ENCODE results near the gene C6orf89.
"Not testable (repeated sequence)": the region's sequence is repeated elsewhere in the genome, so short reads cannot be mapped to it uniquely, and the experiment has no call there.

The C6orf89 gene

GRCh38 chr6:36886950-36887618, 1.3 kb downstream of the C6orf89 start:
- H3K4me3 ChIP-seq (ENCODE audit: control insufficient read depth, low read depth, low read length): peak overlapping the region; percentile 79
- DNase-seq (ENCODE audit: low read depth): no peak
- no peak for TF ChIP-seq CTCF (IDR thresholded peaks at IDR 0.05; ENCODE audit: control insufficient read depth, insufficient read depth, low read depth, low read length, missing control alignments)

GRCh38 chr6:36888115-36888643, 2.4 kb downstream of the C6orf89 start:
- DNase-seq (ENCODE audit: low read depth): no peak
- H3K4me3 ChIP-seq (ENCODE audit: control insufficient read depth, low read depth, low read length): no peak overlapping the region
- no peak for TF ChIP-seq CTCF (IDR thresholded peaks at IDR 0.05; ENCODE audit: control insufficient read depth, insufficient read depth, low read depth, low read length, missing control alignments)

- no peak overlapping the region for H3K4me3 ChIP-seq (ENCODE audit: control insufficient read depth, low read depth, low read length)
- TF ChIP-seq CTCF (IDR thresholded peaks at IDR 0.05; ENCODE audit: control insufficient read depth, insufficient read depth, low read depth, low read length, missing control alignments): no peak
- DNase-seq (ENCODE audit: low read depth): no peak
Measured at GRCh38 chr6:36888654-36889481, 3.1 kb downstream of the C6orf89 start.

GRCh38 chr6:36890112-36890663, 4.4 kb downstream of the C6orf89 start:
- no peak for TF ChIP-seq CTCF (IDR thresholded peaks at IDR 0.05; ENCODE audit: control insufficient read depth, insufficient read depth, low read depth, low read length, missing control alignments)
- DNase-seq (ENCODE audit: low read depth): no peak
- no peak overlapping the region for H3K4me3 ChIP-seq (ENCODE audit: control insufficient read depth, low read depth, low read length)

DNA sequence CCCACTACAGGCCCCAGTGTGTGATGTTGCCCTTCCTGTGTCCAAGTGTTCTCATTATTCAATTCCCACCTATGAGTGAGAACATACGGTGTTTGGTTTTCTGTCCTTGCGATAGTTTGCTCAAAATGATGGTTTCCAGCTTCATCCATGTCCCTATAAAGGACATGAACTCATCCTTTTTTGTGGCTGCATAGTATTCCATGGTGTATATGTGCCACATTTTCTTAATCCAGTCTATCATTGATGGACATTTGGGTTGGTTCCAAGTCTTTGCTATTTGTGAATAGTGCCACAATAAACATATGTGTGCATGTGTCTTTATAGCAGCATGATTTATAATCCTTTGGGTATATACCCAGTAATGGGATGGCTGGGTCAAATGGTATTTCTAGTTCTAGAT, 5.4 kb downstream of the C6orf89 start:
- DNase-seq (ENCODE audit: low read depth); H3K4me3 ChIP-seq (ENCODE audit: control insufficient read depth, low read depth, low read length): not testable (repeated sequence)

- no peak for TF ChIP-seq CTCF (IDR thresholded peaks at IDR 0.05; ENCODE audit: control insufficient read depth, insufficient read depth, low read depth, low read length, missing control alignments)
- no peak for DNase-seq (ENCODE audit: low read depth)
Measured at GRCh38 chr6:36893976-36894932, 8.5 kb downstream of the C6orf89 start.

More at GRCh38 chr6:36893976-36894932, 8.5 kb downstream of the C6orf89 start:
- no peak overlapping the region for H3K4me3 ChIP-seq (ENCODE audit: control insufficient read depth, low read depth, low read length)

Data from AG09309 (cell line).